SIG-M5 treated with dmso at 0.1 percent for 504 hours (cell line): ENCODE measurements around the gene CHMP3.
A peak's percentile ranks its signal among the peaks of the same experiment; 100 is the strongest.
"Not testable (repeated sequence)": the region's sequence is repeated elsewhere in the genome, so short reads cannot be mapped to it uniquely, and the experiment has no call there.

Experiments used
- DNase-seq: peaks from one replicate; lab custom pipeline; 2025; ENCODE audit not compliant: unreplicated experiment; lab: John Stamatoyannopoulos, UW

The CHMP3 gene

GRCh38 chr2:86549963-86550725 is 13.1 kb downstream of the CHMP3 start:
- DNase-seq: not testable (repeated sequence)

- DNase-seq: not testable (repeated sequence)
These were observed 13.8 kb downstream of the CHMP3 start for GRCh38 chr2:86549440-86549839.

GRCh38 chr2:86548913-86549396 is 14.3 kb downstream of the CHMP3 start:
- DNase-seq: not testable (repeated sequence)

- DNase-seq: not testable (repeated sequence)
These were observed 14.9 kb downstream of the CHMP3 start for GRCh38 chr2:86548165-86548912.

- not testable (repeated sequence) for DNase-seq
These were observed 17.8 kb downstream of the CHMP3 start for GRCh38 chr2:86545296-86545924.

- not testable (repeated sequence) for DNase-seq
These were observed 18.8 kb downstream of the CHMP3 start for GRCh38 chr2:86544278-86545099.

- DNase-seq: no peak
These were observed 19.4 kb downstream of the CHMP3 start for GRCh38 chr2:86543793-86544192.

GRCh38 chr2:86543335-86543734 is 19.9 kb downstream of the CHMP3 start:
- DNase-seq: peak; percentile 26

- no peak for DNase-seq
These were observed 20.4 kb downstream of the CHMP3 start for GRCh38 chr2:86542814-86543213.

GRCh38 chr2:86541334-86541733 is 21.9 kb downstream of the CHMP3 start:
- no peak for DNase-seq

GRCh38 chr2:86533589-86533988 is 29.7 kb downstream of the CHMP3 start:
- no peak for DNase-seq

- DNase-seq: no peak
These were observed 37.6 kb downstream of the CHMP3 start for GRCh38 chr2:86525421-86526340.

GRCh38 chr2:86523491-86523890 is 39.8 kb downstream of the CHMP3 start:
- DNase-seq: no peak

- no peak for DNase-seq
These were observed 40.5 kb downstream of the CHMP3 start for GRCh38 chr2:86522711-86523110.

- DNase-seq: no peak
These were observed 41.3 kb downstream of the CHMP3 start for GRCh38 chr2:86521922-86522321.

- no peak for DNase-seq
These were observed 43.1 kb downstream of the CHMP3 start for GRCh38 chr2:86520153-86520552.

- no peak for DNase-seq
These were observed 43.9 kb downstream of the CHMP3 start for GRCh38 chr2:86519349-86519748.

GRCh38 chr2:86518481-86518880 is 44.8 kb downstream of the CHMP3 start:
- DNase-seq: peak; percentile 40

- DNase-seq: no peak
These were observed 49.1 kb downstream of the CHMP3 start for GRCh38 chr2:86513948-86514660.
